Measurements from ENCODE around the gene WDR19. TPM values are rescaled to one million over a fixed set of nuclear protein-coding genes. Genes with fewer than 3 reads are reported as not detected.
"Not testable (repeated sequence)": the region's sequence is repeated elsewhere in the genome, so short reads cannot be mapped to it uniquely, and the experiment has no call there.

WDR19 gene
- total RNA-seq, 1 experiment from 2014 or later: 16.0 TPM

DNA sequence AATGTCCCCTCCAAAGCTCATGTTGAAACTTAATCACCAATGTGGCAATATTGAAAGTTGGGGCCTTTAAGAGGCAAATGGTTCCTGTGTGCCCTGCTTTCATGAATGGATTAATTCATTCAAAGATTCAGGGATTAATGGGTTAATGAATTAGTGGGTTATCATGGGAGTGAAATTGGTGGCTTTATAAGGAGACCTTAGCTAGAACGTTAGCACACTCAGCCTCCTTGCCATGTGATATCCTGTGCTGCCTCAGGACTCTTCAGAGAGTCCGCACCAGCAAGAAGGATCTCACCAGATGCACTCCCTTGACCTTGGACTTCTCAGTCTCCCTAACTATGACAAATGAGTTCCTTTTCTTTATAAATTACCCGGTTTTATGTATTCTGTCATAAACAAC is 2.6 kb upstream of the WDR19 start:
- intact Hi-C loops (cut with micrococcal nuclease; ENCODE audit: unreplicated experiment): no loop called here
- POLR2A ChIA-PET: interaction anchor here (0.7 kb wide), 1 partner anchor 25 kb away, joined by 3 read pairs; no protein-coding TSS in a partner anchor
- no TSS peak for BruUV-seq (replicated peaks)

DNA sequence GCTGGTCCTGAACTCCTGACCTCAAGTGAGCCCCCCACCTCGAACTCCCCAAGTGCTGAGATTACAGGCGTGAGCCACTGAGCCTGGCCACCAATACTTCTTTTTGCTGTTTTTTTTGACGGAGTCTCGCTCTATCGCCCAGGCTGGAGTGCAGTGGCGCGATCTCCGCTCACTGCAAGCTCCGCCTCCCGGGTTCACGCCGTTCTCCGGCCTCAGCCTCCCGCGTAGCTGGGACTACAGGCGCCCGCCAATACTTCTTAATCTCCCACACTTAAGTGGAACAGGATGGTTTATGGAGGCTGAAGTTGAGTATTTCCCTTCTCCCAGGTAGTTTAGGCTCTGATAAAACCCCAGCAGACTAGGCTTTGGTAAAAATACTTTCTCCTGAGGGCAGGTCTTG is 1.7 kb upstream of the WDR19 start:
- CTCF ChIA-PET; POLR2A ChIA-PET; intact Hi-C loops (cut with micrococcal nuclease; ENCODE audit: unreplicated experiment); H3K9me3 ChIP-seq (ENCODE audit: control insufficient read depth, insufficient read depth, low read depth, low read length); in situ Hi-C loops (cut with HindIII; ENCODE audit: low pct_unique_long_range_greater_than_20kb, low sequenced_read_pairs); BruUV-seq (replicated peaks); H3K27me3 ChIP-seq (ENCODE audit: control insufficient read depth, insufficient read depth, low read length); ATAC-seq; DNase-seq (ENCODE audit: low read depth, low spot score); H3K36me3 ChIP-seq (ENCODE audit: control insufficient read depth, insufficient read depth, low read length); H3K4me3 ChIP-seq (ENCODE audit: low read depth in 2 of 2, low read length in 2 of 2); H3K4me1 ChIP-seq (ENCODE audit: control insufficient read depth, insufficient read depth, low read length): not testable (repeated sequence)
- 0 out of 2 replicates have a peak overlapping the region, but pooled peaks have one; percentile 17 for H3K27ac ChIP-seq (ENCODE audit: low read length)

More for the DNA sequence above, 2.6 kb upstream of the WDR19 start:
- H3K4me3 ChIP-seq (ENCODE audit: low read depth in 2 of 2, low read length in 2 of 2): no peak overlapping the region
- no peak for DNase-seq (ENCODE audit: low read depth, low spot score)
- TF ChIP-seq, protein P1, sequence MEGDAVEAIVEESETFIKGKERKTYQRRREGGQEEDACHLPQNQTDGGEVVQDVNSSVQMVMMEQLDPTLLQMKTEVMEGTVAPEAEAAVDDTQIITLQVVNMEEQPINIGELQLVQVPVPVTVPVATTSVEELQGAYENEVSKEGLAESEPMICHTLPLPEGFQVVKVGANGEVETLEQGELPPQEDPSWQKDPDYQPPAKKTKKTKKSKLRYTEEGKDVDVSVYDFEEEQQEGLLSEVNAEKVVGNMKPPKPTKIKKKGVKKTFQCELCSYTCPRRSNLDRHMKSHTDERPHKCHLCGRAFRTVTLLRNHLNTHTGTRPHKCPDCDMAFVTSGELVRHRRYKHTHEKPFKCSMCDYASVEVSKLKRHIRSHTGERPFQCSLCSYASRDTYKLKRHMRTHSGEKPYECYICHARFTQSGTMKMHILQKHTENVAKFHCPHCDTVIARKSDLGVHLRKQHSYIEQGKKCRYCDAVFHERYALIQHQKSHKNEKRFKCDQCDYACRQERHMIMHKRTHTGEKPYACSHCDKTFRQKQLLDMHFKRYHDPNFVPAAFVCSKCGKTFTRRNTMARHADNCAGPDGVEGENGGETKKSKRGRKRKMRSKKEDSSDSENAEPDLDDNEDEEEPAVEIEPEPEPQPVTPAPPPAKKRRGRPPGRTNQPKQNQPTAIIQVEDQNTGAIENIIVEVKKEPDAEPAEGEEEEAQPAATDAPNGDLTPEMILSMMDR (IDR thresholded peaks at IDR 0.05): no peak
- TF ChIP-seq POLR2AphosphoS5 (IDR thresholded peaks at IDR 0.05; ENCODE audit: low read depth, low read length): no peak
- no peak overlapping the region for H3K27ac ChIP-seq (ENCODE audit: low read length)
- H3K4me1 ChIP-seq (ENCODE audit: control insufficient read depth, insufficient read depth, low read length): peaks cover 5% of the 10 kb centered on the region; the same call in 1 of the 2 replicates
- H3K27me3 ChIP-seq (ENCODE audit: control insufficient read depth, insufficient read depth, low read length): no peaks in the 10 kb centered on the region
- in situ Hi-C loops (cut with HindIII; ENCODE audit: low pct_unique_long_range_greater_than_20kb, low sequenced_read_pairs): no loop called here
- no peak for ATAC-seq
- no peaks in the 10 kb centered on the region; the same call in 1 of the 2 replicates for H3K36me3 ChIP-seq (ENCODE audit: control insufficient read depth, insufficient read depth, low read length)
- CTCF ChIA-PET: no interaction called here
- H3K9me3 ChIP-seq (ENCODE audit: control insufficient read depth, insufficient read depth, low read depth, low read length): no peaks in the 10 kb centered on the region

DNA sequence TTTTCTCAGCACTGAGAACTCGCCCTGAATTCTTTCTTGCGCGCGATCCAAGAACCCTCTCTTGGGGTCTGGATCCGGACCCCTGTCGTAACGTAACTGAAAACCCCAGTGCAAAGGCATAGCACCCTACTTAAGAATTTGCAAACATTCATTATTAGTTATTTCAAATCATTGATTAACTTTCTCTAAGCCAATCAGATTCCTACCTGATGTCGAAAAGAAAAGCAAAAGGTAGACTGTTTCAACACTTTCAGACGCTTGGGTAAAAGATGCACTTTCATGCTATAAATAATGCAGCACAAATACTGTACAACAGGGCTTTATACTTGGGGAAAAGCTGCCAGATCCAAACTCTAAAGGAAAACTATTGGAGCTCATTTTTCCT is 817 bp upstream of the WDR19 start:
- Histone ChIP-seq H3K27ac (ENCODE audit: low read length) (peak overlapping the region; percentile 83), H3K27me3 (ENCODE audit: control insufficient read depth, insufficient read depth, low read length) (no peaks in the 10 kb centered on the region), H3K9me3 (ENCODE audit: control insufficient read depth, insufficient read depth, low read depth, low read length) (no peaks in the 10 kb centered on the region), H3K4me3 (ENCODE audit: low read depth in 2 of 2, low read length in 2 of 2) (peak overlapping the region; percentile 61 to 89), H3K4me1 (ENCODE audit: control insufficient read depth, insufficient read depth, low read length) (peaks cover 5% of the 10 kb centered on the region; the same call in 1 of the 2 replicates), H3K36me3 (ENCODE audit: control insufficient read depth, insufficient read depth, low read length) (no peaks in the 10 kb centered on the region; the same call in 1 of the 2 replicates)
- in situ Hi-C loops (cut with HindIII; ENCODE audit: low pct_unique_long_range_greater_than_20kb, low sequenced_read_pairs): no loop called here
- CTCF ChIA-PET: interaction anchor here (0.6 to 0.7 kb wide), 2 partner anchors 12 to 47 kb away, joined by 3 read pairs; no protein-coding TSS in a partner anchor
- intact Hi-C loops (cut with micrococcal nuclease; ENCODE audit: unreplicated experiment): no loop called here
- DNase-seq (ENCODE audit: low read depth, low spot score): no peak
- BruUV-seq (replicated peaks): TSS peak; percentile 96
- POLR2A ChIA-PET: interaction anchor here (0.6 kb wide), 1 partner anchor 57 kb away, joined by 8 read pairs; no protein-coding TSS in a partner anchor
- TF ChIP-seq POLR2AphosphoS5 (IDR thresholded peaks at IDR 0.05; ENCODE audit: low read depth, low read length) (no peak), TCF7L2 (IDR thresholded peaks at IDR 0.05; ENCODE audit: low read depth, low read length) (no peak), SIN3A (IDR thresholded peaks at IDR 0.05; ENCODE audit: borderline replicate concordance, insufficient read depth, low read depth, low read length) (no peak)
- TF ChIP-seq, protein P1 (IDR thresholded peaks at IDR 0.05): no peak
- TF ChIP-seq, protein P2, sequence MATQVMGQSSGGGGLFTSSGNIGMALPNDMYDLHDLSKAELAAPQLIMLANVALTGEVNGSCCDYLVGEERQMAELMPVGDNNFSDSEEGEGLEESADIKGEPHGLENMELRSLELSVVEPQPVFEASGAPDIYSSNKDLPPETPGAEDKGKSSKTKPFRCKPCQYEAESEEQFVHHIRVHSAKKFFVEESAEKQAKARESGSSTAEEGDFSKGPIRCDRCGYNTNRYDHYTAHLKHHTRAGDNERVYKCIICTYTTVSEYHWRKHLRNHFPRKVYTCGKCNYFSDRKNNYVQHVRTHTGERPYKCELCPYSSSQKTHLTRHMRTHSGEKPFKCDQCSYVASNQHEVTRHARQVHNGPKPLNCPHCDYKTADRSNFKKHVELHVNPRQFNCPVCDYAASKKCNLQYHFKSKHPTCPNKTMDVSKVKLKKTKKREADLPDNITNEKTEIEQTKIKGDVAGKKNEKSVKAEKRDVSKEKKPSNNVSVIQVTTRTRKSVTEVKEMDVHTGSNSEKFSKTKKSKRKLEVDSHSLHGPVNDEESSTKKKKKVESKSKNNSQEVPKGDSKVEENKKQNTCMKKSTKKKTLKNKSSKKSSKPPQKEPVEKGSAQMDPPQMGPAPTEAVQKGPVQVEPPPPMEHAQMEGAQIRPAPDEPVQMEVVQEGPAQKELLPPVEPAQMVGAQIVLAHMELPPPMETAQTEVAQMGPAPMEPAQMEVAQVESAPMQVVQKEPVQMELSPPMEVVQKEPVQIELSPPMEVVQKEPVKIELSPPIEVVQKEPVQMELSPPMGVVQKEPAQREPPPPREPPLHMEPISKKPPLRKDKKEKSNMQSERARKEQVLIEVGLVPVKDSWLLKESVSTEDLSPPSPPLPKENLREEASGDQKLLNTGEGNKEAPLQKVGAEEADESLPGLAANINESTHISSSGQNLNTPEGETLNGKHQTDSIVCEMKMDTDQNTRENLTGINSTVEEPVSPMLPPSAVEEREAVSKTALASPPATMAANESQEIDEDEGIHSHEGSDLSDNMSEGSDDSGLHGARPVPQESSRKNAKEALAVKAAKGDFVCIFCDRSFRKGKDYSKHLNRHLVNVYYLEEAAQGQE (IDR thresholded peaks at IDR 0.05; ENCODE audit: insufficient read depth in 1 of 2, low read depth in 2 of 2, low read length in 1 of 2): no peak
- no peak for ATAC-seq
